ENCODE measurements around the gene FAM210A.

GRCh38 chr18:13623871-13624270 lies 102.5 kb downstream of the FAM210A start:
- TF ChIP-seq SUZ12 (IDR thresholded peaks at IDR 0.05; ENCODE audit: extremely low read depth, insufficient read depth, insufficient read length), result no peak
- TF ChIP-seq ZNF274 (IDR thresholded peaks at IDR 0.05; ENCODE audit: low read depth, low read length), result no peak

Data from NT2/D1 (cell line).